GM18868 (cell line): ENCODE data around the gene TEP1.
A peak's percentile ranks its signal among the peaks of the same experiment; 100 is the strongest.
"Not testable (repeated sequence)": the region's sequence is repeated elsewhere in the genome, so short reads cannot be mapped to it uniquely, and the experiment has no call there.

ENCODE experiments used
- ATAC-seq: cut with Tn5 transposase; IDR thresholded peaks from one replicate; pipeline ENCODE4 v1.9.1; 2021; ENCODE audit warnings: mild to moderate bottlenecking, moderate library complexity; ENCODE audit not compliant: unreplicated experiment

The TEP1 gene

GRCh38 chr14:20345366-20345765, 67.9 kb downstream of the TEP1 start:
- ATAC-seq, result no peak

- no peak for ATAC-seq
These were observed 69.5 kb downstream of the TEP1 start for GRCh38 chr14:20343862-20344220.

- peak; percentile 92 for ATAC-seq
These were observed 70.0 kb downstream of the TEP1 start, which contains the start of gene PARP2 for GRCh38 chr14:20343092-20343861. Gene PARP2 (plus strand): TSS chr14:20343635. CDS start chr14:20343642, 7 bp downstream.

GRCh38 chr14:20341646-20342045, 71.7 kb downstream of the TEP1 start:
- no peak for ATAC-seq

GRCh38 chr14:20341032-20341431, 72.3 kb downstream of the TEP1 start:
- ATAC-seq, result not testable (repeated sequence)

- no peak for ATAC-seq
These were observed 79.3 kb downstream of the TEP1 start for GRCh38 chr14:20334017-20334416.

GRCh38 chr14:20333494-20333841, 79.8 kb downstream of the TEP1 start:
- ATAC-seq, result peak; percentile 17

GRCh38 chr14:20332788-20333493, 80.4 kb downstream of the TEP1 start, which contains the start of gene CCNB1IP1:
Gene CCNB1IP1 (minus strand): TSS chr14:20333279. CDS start chr14:20316523, 16,756 bp downstream.
- peak; percentile 98 for ATAC-seq

GRCh38 chr14:20332431-20332787, 80.9 kb downstream of the TEP1 start:
- no peak for ATAC-seq

- no peak for ATAC-seq
These were observed 82.2 kb downstream of the TEP1 start for GRCh38 chr14:20331053-20331613.

GRCh38 chr14:20329355-20329754, 83.9 kb downstream of the TEP1 start:
- ATAC-seq, result no peak

GRCh38 chr14:20328705-20329104, 84.6 kb downstream of the TEP1 start:
- ATAC-seq, result no peak

- peak; percentile 75 for ATAC-seq
These were observed 86.1 kb downstream of the TEP1 start for GRCh38 chr14:20327005-20327869.

GRCh38 chr14:20317720-20318119, 95.6 kb downstream of the TEP1 start:
- ATAC-seq, result no peak
